Inflammatory macrophage treated with lipopolysaccharide for 4 hours (primary cell): ENCODE measurements around the gene ZBTB22.
"Not testable (repeated sequence)": the region's sequence is repeated elsewhere in the genome, so short reads cannot be mapped to it uniquely, and the experiment has no call there.

Experiments
- DNase-seq: peaks from one replicate; pipeline ENCODE4 v3.0.0-alpha.2; 2020

Gene ZBTB22

GRCh38 chr6:33299237-33299944 lies 18.2 kb downstream of the ZBTB22 start:
- peak; percentile 92 for DNase-seq

DNA sequence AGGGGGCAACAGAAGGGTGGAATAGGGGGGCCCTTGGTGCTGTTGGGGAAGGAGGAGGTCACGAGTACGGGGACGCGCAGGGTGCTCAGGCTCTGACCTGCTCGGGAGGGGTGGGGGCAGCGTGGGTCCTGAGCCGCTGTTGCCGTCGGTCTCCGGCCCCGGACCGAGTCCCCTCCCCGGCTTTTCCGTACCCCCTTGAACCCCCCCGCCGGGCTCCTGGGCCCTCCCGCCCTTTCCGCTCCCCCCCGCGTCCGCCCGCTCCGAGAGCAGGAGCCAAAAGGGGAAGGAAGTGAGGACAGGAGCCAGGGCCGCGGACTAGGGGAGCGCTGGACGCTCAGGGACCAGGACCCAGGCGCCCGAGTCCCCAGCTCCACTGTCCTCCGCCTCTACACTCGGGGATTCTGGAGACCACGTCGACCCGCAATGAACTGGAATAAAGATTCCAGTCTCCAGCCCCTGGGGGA lies 18.7 kb downstream of the ZBTB22 start, which contains the start of gene RGL2:
Gene RGL2 (minus strand): TSS at position 170 of the 464 bp plus-strand sequence. CDS start 332 bp downstream, outside the sequence.
- DNase-seq, result peak; percentile 57

- peak; percentile 63 for DNase-seq
These were observed 19.4 kb downstream of the ZBTB22 start for GRCh38 chr6:33297956-33298772.

- DNase-seq, result no peak
These were observed 20.1 kb downstream of the ZBTB22 start for GRCh38 chr6:33297406-33297955.

- DNase-seq, result no peak
These were observed 20.6 kb downstream of the ZBTB22 start for GRCh38 chr6:33296797-33297405.

GRCh38 chr6:33295621-33296369 lies 21.7 kb downstream of the ZBTB22 start:
- no peak for DNase-seq

- no peak for DNase-seq
These were observed 23.3 kb downstream of the ZBTB22 start for GRCh38 chr6:33294086-33294823.

GRCh38 chr6:33292996-33293682 lies 24.4 kb downstream of the ZBTB22 start:
- no peak for DNase-seq

DNA sequence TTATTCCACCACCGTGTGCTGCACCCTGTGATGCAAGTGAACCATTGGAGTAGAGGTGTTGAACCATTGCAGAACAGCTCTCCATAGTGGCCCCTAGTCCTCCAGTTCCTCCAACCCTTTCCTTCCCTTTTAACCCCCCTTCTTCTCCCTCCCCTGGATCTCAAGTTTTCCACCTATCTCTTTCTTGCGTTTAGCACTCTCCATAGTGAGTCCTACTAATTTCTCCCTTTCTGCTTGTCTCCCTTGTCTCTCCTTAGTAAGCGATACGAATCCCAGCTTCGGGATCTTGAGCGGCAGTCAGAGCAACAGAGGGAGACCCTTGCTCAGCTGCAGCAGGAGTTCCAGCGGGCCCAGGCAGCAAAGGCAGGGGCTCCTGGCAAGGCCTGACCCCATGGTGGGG lies 27.1 kb downstream of the ZBTB22 start:
- no peak for DNase-seq

DNA sequence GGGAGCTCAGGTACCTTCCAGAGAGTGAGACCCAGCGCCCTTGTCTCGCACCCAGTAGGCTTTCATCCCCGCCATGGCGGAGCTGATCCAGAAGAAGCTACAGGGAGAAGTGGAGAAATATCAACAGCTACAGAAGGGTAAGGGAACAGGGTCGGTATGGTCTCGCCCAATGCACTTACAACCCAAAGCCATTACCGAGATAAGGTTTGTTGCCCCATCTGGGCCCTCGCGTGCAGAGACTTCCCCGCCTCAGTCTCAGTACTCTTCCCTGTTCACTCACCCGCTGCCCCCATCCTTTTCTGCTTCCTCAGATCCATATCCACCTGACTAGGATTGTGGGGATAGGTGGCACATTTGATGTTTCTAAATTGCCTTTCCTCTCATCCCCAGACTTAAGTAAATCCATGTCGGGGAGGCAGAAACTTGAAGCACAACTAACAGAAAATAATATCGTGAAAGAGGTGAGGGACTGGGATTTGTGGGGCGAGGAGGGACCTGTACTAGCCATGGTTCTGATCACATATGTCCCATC lies 27.7 kb downstream of the ZBTB22 start:
- no peak for DNase-seq

DNA sequence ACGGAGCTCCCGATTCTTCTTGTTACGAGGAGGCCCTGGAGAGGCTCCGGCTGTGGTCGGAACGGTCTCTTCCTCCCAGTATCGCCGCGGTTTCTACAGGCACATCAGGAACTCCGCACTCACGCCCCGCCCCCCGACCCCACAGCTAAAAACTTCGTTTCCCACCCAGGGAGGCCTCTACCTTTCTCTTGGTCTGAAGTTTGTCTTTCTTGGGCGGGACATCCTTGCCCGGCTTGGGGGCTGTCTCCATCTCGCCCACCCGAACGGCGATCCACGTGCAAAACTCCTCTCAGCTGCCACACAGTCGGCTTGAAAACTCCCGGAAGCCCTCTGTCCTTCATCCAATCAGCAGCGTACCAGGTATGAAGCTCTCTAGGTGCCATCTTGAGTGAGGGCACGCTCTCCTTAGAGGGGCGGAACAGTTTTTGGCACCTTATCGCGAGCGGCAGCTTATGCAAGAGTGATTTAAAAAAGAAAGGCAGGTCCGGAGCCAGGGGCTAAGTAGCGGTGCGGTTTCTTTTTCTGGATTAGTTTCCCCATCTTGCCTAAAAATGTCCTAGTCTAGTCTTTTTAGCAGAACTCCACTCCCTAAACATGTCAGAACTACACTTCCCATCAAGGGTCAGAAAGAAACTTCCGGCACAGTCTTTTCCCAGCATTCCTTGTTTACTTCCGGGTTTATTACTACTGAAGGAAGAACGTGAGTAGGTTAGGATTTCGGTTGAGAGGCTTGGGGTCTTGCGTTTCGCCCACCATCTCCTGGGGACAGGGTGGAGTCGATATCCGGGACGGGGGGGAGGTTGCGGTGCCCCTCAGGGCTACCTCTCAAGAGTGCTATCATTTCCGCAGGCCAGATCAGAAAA lies 28.4 kb downstream of the ZBTB22 start, which contains the start of the genes PFDN6 and WDR46:
Gene PFDN6 (plus strand): TSS at position 681 of the 863 bp plus-strand sequence. CDS start 256 bp downstream, outside the sequence.
Gene WDR46 (minus strand): TSS at position 319 of the 863 bp plus-strand sequence. CDS start 69 bp downstream, at position 250.
- peak; percentile 92 for DNase-seq

DNA sequence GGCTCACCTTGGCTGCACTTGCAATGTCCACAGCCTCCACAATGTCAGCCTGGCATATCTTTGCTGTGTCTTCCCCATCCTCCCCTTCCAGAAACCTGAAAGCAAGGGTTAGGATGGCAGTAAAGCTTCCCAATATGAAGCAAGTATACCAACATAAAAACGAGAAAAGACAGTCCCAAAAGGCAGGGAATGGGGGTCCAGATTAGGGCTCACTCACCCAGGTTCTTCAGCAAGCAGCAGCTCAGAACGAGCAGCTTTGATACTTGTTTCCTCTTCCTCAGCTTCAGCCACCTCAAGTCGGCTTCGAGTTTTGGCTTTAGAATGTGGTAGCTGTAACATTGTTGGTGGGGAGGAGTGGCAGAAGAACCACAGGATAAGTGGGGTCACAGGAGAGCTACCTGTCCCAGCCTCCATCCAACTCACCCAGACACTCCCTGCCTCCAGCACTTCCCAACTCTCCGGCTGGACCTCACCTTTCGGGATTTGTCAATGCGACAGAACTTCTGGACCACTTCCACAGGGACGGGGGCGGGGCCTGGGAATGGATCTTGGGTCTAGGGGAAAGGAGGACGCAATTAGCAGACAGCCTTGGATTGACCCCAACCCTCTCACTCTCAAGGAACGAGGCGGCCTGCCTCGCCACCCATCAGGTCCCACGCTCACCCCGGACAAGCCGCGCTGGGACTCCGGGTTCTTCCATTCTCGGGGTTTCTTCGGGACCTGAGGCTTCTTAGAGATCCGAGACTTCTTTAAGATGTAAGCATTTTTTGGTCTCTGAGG lies 29.2 kb downstream of the ZBTB22 start:
- no peak for DNase-seq

GRCh38 chr6:33286946-33287914 lies 30.3 kb downstream of the ZBTB22 start:
- no peak for DNase-seq

DNA sequence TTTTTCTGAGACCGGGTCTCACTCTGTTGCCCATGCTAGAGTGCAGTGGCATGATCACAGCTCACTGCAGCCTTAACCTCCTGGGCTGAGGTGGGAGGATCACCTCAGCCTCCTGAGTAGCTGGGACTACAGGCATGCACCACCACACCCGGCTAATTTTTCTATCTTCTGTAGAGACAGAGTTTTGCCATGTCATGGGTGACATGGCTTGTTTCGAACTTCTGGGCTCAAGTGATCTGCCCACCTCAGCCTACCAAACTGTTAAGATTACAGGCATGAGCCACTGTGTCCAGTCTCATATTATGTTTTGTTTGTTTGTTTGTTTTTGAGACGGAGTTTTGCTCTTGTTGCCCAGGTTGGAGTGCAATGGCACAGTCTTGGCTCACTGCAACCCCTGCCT lies 32.3 kb downstream of the ZBTB22 start:
- not testable (repeated sequence) for DNase-seq

- DNase-seq, result no peak
These were observed 37.0 kb downstream of the ZBTB22 start for GRCh38 chr6:33280539-33280938.

DNA sequence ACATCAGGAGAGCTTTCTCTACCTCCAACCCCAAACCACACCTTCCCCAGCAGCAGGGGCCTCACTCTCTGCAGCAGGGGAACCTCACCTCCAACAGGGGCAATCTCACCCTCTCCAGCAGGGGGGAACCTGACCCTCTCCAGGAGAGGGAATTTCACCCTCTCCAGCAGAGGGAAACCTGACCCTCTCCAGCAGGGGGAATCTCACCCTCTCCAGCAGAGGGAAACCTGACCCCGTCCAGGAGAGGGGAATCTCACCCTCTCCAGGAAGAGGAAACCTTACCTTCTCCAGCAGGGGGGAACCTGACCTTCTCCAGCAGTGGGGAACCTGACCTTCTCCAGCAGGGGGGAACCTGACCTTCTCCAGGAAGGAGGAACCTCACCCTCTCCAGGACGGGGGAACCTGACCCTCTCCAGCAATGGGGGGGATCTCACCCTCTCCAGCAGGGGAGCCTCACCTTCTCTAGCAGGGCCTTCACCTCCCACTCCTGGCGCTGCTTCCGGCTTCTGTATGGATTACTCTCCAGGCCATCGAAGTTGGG lies 37.5 kb downstream of the ZBTB22 start:
- peak; percentile 55 for DNase-seq

GRCh38 chr6:33279257-33279695 lies 38.3 kb downstream of the ZBTB22 start:
- DNase-seq, result no peak
